Measurements from ENCODE around the gene TMEM92.

DNA sequence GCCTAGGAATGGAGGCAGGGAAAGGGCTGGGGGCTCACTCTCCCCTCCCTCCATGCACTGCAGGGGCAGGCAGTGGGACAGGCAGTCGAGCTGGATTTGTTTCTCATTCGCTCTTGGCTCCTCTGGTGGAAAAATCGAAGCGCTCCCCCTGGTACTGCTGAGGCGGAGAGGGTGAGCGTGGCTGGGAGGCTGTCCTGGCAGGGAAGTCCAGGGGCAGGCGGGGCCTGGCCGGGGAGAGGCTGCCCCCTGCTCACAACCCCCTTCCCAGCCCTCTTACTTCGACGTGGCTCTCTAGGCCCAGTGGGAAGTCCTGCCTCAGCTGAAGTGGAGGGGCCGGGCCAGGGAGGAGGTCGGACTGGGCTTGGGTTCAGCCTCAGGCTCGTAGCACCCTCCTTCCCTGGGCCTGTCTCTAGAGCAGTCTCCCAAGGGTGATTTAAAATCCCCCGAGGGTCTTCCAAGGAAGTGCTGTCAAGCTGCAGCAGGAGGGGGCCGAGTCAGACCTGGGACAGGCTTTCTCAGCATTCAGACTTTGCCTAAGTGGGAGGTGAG, 16.5 kb upstream of the TMEM92 start:
- TF ChIP-seq EZH2 (IDR thresholded peaks at IDR 0.05; ENCODE audit: insufficient read depth, poor library complexity, severe bottlenecking) (no peak), EZH2phosphoT487 (IDR thresholded peaks at IDR 0.05; ENCODE audit: insufficient read depth, low read depth) (no peak)
